HAP-1 (cell line): ENCODE data around the gene TTC32.

Source experiments
- DNase-seq, 2 experiments: peaks; one replicate each; pipeline ENCODE4 v3.0.0-alpha.2; 2016 to 2020; ENCODE audit warnings: low spot score in 2 of 2
- H3K27me3 ChIP-seq: fragments of 250-450 bp; sonication (Bioruptor Pico); 2 replicates; pipeline ENCODE4 v1.5.1; 2020; ENCODE audit warnings: low read depth, mild to moderate bottlenecking, moderate library complexity
- H3K36me3 ChIP-seq: fragments of 250-450 bp; sonication (Bioruptor Pico); replicated peaks from 2 replicates; pipeline ENCODE4 v1.5.1; 2020; ENCODE audit warnings: mild to moderate bottlenecking
- H3K4me1 ChIP-seq: fragments of 250-450 bp; sonication (Bioruptor Pico); 2 replicates; pipeline ENCODE4 v1.5.1; 2020; ENCODE audit warnings: mild to moderate bottlenecking
- H3K4me3 ChIP-seq: fragments of 250-450 bp; sonication (Bioruptor Pico); 2 replicates; pipeline ENCODE4 v1.5.1; 2020; ENCODE audit warnings: mild to moderate bottlenecking, moderate library complexity
- H3K9me3 ChIP-seq: fragments of 250-450 bp; sonication (Bioruptor Pico); 2 replicates; pipeline ENCODE4 v1.5.1; 2020; ENCODE audit warnings: mild to moderate bottlenecking, moderate library complexity
- in situ Hi-C: fragments of 300-500 bp; cut with MboI; formaldehyde crosslinking; loops from 3 replicates; pipeline ENCODE4 v1.14.3; 2020; ENCODE audit warnings: low sequenced_read_pairs, inconsistent platforms, mixed read lengths

Gene TTC32

DNA sequence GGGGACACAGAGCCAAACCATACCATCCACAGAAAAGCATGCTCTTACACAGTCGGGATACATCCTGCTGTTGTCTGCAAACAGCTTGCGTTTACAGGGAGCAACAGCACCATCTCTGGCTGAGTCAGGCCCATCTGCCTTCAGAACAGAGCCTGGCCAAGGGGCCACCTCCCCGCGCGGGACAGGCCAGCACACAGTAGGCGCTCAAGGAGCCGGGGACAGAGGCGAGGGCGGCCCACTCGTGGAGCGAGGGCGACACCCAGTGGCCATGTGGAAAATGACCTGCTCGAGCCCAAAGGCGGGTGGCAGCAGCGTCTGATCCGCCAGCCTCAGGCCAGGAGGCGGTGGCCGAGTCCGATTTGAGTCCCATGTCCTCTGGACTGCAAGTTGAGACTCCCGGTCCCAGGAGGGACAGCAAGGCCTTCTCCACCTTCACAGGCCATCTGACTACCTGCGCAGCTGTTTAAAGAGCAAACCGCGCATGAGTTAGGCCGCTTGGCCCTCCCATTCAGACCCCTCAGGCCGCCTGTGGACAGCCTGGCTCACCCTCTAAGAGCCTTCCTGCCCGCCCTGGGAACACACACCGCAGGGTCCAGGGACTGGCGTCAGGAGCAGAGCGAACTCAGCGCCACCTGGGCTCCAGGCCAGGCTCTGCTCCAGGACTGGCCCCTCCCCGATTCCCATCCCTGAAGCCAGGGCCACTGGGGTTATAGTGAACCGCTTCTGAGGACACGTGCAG is 38.3 kb downstream of the TTC32 start:
- H3K36me3 ChIP-seq, result no peaks in the 10 kb centered on the region

DNA sequence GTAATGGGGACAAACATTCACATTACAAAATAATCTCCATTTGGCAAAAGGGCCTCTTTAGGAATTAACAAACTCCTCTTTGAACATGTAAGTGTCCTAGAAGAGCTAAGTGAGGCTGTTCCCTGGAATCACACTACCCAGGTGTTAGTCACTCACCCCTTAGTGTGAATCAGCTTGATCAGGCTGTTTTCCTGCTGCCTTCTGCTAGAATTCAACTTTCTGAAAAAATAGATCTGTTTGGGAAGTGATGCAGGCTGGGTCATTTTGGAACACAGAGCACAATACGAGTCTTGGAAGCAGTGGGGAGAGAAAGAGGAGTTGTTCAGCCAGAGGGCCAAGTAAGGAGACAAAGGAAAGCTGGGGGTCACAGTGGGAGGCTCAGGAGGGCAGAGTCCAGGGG is 40.0 kb downstream of the TTC32 start:
- H3K4me1 ChIP-seq, result no peaks in the 10 kb centered on the region
- in situ Hi-C loops, result loop anchor here (10.0 to 25.0 kb wide), 4 partner anchors 177 to 1427 kb away; no protein-coding TSS in a partner anchor
- peaks cover 14% of the 10 kb centered on the region for H3K27me3 ChIP-seq
- no peak for DNase-seq
- H3K4me3 ChIP-seq, result no peak overlapping the region
- no peaks in the 10 kb centered on the region for H3K9me3 ChIP-seq
- H3K36me3 ChIP-seq, result no peaks in the 10 kb centered on the region

More for the DNA sequence above, 38.3 kb downstream of the TTC32 start:
- Histone ChIP-seq H3K27me3 (no peaks in the 10 kb centered on the region), H3K9me3 (no peaks in the 10 kb centered on the region), H3K4me1 (no peaks in the 10 kb centered on the region), H3K4me3 (no peak overlapping the region)
- in situ Hi-C loops, result loop anchor here (10.0 to 25.0 kb wide), 4 partner anchors 179 to 1429 kb away; no protein-coding TSS in a partner anchor
- peak; percentile 33 to 79 for DNase-seq

DNA sequence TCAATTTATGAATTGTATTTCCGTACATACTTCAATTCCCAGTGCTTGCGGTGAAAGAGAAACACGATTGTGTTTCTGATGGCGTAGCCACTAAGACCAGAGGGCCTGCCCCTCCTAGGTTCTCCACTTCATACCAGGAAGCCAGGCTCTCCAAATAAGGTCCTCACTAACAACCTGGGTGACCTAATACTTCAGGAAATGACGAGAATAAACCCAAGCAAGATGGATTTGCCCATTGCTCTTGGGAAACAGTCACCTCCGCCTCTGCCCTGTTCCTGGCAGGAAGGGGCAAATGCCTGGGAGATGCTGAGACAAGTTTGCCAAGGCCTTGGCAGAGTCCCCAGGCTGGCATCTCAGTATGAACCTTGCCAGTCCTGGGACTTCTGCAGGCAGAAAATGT is 41.8 kb downstream of the TTC32 start:
- no peak overlapping the region for H3K4me3 ChIP-seq
- no peak for DNase-seq
- H3K27me3 ChIP-seq, result peaks cover 15% of the 10 kb centered on the region
- no peaks in the 10 kb centered on the region for H3K9me3 ChIP-seq
- in situ Hi-C loops, result loop anchor here (10.0 to 25.0 kb wide), 4 partner anchors 175 to 1425 kb away; no protein-coding TSS in a partner anchor
- no peaks in the 10 kb centered on the region for H3K36me3 ChIP-seq
- no peaks in the 10 kb centered on the region for H3K4me1 ChIP-seq

DNA sequence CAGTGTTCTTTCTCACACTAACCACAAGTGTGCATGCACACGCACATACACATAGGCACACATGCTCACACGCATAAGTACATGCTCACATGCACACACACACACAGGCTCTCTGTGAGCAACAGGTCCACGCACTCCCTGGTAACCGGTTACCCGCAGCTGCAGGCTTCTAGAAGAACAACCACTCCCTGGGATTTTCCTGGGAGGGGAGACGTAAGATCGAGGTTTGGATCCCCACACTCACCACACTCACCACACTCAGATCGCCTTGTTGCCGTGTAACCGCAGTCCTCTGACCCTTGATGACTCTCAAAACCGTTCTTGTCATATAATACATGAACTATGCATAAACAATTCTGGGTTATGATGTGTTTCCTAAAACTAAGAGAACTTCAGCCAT is 42.2 kb downstream of the TTC32 start:
- DNase-seq, result no peak

DNA sequence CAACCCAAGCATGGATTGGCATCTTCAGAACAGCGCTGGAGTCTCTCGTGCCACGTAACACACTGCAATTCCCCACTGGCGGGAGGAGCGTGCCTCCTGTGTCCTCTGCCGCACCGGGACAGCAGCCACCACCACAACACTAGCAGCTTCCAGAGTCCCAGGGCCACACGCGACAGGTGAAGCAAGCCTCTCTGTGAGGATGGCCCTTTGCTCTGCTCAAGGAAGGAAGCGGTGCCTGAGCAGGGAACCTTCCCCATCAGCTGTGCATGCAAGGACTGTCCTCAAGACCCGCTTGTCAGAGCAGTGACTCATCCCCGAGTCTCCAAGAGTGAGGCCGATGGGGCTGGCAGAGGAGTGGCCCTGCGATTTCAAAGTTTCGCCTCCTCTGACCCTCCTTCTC is 44.0 kb downstream of the TTC32 start:
- in situ Hi-C loops, result loop anchor here (25.0 kb wide), 2 partner anchors 1096 to 1346 kb away; no protein-coding TSS in a partner anchor
- Histone ChIP-seq H3K4me1 (no peaks in the 10 kb centered on the region), H3K27me3 (peaks cover 15% of the 10 kb centered on the region), H3K9me3 (no peaks in the 10 kb centered on the region), H3K4me3 (no peak overlapping the region), H3K36me3 (no peaks in the 10 kb centered on the region)
- DNase-seq, result no peak

More for the DNA sequence above, 42.2 kb downstream of the TTC32 start:
- Histone ChIP-seq H3K9me3 (no peaks in the 10 kb centered on the region), H3K36me3 (no peaks in the 10 kb centered on the region), H3K4me1 (no peaks in the 10 kb centered on the region), H3K27me3 (peaks cover 15% of the 10 kb centered on the region), H3K4me3 (no peak overlapping the region)
- in situ Hi-C loops, result loop anchor here (25.0 kb wide), 2 partner anchors 1097 to 1347 kb away; no protein-coding TSS in a partner anchor

DNA sequence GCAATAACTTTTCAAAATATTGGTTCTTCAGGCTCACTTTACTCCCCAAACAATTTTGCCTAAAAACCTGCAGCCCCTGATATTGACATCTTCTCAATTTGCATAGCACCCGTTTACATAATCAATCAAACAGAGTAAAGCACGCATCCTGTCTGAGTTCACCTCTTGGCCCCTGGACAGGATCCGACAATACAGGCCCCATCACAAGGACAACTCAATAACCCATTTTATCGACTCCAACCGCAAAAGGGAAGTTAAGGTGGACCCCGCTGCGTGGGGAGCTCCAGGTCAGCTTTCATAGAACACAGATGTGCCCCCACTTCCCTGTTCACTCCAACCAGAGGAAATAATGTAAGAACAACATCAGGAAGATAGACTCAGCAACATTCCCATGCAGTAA is 44.7 kb downstream of the TTC32 start:
- Histone ChIP-seq H3K9me3 (no peaks in the 10 kb centered on the region), H3K36me3 (no peaks in the 10 kb centered on the region), H3K4me1 (no peaks in the 10 kb centered on the region), H3K4me3 (no peak overlapping the region), H3K27me3 (peaks cover 15% of the 10 kb centered on the region)
- DNase-seq, result no peak
- in situ Hi-C loops, result loop anchor here (25.0 kb wide), 2 partner anchors 1095 to 1345 kb away; no protein-coding TSS in a partner anchor

DNA sequence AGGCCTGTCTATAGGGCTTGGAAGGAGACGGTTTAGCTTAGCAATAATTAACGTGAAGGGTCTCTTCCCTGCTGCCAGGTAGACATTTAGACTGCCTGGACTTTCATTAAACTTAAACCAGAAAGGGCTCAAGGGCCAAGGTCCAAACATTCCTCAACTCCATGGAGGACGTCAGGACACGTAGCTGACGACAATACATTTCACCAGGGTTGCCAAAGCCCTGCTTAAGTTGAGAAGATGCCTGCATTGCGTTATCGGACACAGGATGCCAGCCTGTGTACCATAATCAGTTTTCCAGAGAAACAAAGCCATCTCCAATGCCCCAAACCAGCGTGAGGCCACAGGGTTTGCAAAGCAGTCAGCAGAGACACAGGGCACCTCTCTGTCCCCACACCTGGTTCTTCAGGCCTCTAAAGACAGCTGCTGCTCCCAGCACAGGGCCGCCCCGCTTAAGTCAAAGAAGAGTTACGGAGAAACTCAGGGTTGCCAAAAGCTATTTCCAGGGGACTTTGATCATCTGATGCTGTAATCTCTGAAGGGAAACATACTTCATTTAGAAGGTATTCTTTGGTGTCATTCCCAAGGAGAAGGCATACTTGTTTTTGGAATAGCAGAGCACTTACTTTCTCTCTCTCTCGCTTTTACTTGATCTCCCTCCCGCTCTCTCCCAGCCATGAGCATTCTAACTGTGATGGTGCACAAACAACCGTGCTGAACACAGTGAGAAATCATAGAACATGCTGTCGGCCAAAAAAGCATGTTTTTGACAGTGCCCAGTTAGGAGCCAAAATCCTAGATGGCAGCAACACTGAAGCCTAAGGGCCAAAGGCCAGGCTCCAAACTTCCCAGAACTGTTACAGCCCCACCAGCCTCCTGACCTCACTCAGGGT is 46.0 kb downstream of the TTC32 start:
- in situ Hi-C loops, result loop anchor here (25.0 kb wide), 2 partner anchors 1093 to 1343 kb away; no protein-coding TSS in a partner anchor
- Histone ChIP-seq H3K4me3 (no peak overlapping the region), H3K36me3 (no peaks in the 10 kb centered on the region), H3K27me3 (peaks cover 15% of the 10 kb centered on the region), H3K9me3 (no peaks in the 10 kb centered on the region), H3K4me1 (no peaks in the 10 kb centered on the region)
- DNase-seq, result no peak

DNA sequence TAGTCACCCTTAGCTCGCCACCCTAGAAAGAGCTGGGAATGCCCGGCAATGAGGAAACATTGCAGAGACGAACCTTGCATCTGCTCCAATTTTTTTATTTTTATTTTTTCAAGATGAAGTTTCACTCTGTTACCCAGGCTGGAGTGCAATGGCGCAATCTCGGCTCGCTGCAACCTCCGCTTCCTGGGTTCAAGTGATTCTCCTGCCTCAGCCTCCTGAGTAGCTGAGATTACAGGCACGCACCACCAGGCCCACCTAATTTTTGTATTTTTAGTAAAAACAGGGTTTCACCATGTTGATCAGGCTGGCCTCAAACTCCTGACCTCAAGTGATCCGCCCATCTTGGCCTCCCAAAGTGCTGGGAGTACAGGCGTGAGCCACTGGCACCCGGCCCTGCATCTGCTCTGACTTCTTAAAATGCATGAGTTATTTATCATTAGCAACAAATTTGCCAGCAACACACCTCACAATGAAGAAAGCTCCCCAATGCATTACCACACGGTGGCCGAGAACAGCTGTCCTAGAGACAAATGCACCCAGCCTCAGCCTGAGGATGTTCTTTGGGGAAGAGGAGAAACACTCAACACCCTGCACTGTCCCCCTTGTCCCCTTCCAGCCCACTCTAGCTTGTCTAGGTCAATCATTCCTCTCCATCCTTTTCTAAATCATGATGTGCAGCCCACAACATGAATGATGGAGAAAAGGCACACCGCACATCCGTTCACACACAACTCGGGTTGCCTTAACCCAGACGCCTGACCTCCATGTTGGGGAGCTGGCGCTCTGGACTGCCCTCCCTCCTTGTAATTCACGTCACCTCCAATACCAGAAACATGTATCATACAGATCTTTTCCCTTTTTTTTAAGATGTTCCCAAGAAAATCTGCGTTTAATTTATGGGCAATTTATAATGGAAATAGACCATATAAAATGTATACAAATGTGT is 46.9 kb downstream of the TTC32 start:
- Histone ChIP-seq H3K4me1 (no peaks in the 10 kb centered on the region), H3K36me3 (no peaks in the 10 kb centered on the region), H3K9me3 (no peaks in the 10 kb centered on the region), H3K27me3 (peaks cover 15% of the 10 kb centered on the region), H3K4me3 (no peak overlapping the region)
- no peak for DNase-seq
- in situ Hi-C loops, result loop anchor here (25.0 kb wide), 2 partner anchors 1093 to 1343 kb away; no protein-coding TSS in a partner anchor

DNA sequence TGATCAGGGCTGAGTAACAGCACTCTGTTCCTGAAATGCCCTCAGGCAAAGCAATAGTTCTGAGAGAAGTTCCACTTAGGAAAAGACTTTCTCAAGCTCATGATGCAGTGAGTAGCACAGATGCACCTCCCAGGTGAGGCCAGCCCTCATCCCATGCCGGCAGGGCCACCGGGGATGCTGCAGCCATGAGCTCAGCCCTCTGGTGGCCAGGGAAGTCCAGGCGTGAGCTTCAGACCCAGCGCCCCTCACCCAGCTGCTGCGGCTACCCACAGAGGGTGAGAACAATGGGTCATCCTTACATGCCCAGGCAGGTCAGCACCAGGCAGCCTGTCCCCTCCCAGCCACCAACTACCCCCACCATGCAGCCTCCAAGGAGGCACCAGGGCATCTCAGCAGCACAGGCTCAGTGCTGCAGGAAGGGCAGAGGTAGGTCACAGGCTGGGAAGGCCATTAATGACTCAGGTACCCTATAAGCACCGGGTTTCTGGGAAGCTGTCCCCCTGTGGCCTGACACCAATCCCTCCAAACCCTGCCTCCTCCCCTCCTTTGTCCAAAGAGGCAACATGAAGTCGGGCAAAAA is 50.6 kb downstream of the TTC32 start:
- Histone ChIP-seq H3K27me3 (no peaks in the 10 kb centered on the region), H3K36me3 (no peaks in the 10 kb centered on the region), H3K4me3 (no peak overlapping the region), H3K9me3 (no peaks in the 10 kb centered on the region), H3K4me1 (no peaks in the 10 kb centered on the region)
- in situ Hi-C loops, result loop anchor here (25.0 kb wide), 2 partner anchors 1089 to 1339 kb away; no protein-coding TSS in a partner anchor
- no peak for DNase-seq

DNA sequence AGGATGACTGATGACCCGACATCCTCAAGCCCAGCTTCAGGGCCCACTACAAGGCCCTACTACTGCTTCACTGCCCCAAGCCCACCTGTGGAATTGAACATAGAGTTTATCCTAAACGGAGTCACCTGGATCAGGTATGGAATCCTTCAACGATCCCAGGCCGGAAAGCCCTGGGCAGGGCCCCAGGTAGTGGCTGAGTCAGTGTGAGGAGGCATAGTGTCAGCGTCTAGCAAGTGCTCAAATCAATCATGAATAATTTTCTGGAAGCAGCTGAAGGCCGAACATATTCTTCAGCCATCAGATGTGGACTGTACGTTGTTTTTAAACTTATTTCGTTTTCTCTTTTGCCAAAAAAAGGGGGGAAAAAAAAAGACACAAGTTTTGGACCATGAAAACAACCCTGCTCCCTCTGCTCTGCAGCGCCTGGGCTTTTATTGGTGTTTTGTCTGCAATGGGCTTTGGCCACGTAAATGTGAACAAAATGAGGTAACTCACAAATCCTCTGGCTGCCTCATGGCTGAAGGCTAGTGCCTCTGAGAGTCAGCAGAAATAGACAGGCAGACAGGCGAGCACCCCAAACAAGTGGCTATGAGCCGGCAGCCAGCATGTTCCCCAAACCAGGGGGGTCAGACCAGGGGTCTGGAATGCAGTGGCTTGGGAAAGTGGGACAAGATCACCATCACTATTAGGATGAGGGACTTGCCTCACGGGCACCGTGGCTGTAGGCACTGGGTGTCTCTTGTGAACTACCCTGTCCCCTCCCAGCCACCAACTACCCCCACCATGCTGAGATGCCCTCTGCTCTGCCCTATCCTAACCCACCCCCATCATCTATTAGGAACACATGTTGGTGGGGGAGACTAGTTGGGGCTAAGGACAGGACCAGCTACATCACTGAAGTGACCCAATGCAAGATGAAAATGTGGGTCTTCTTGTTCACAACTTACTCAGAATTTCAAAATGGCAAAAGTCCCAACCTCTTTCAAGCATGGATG is 51.4 kb downstream of the TTC32 start:
- no peak for DNase-seq
- no peaks in the 10 kb centered on the region for H3K27me3 ChIP-seq
- no peak overlapping the region for H3K4me3 ChIP-seq
- in situ Hi-C loops, result loop anchor here (25.0 kb wide), 2 partner anchors 1088 to 1338 kb away; no protein-coding TSS in a partner anchor
- no peaks in the 10 kb centered on the region for H3K36me3 ChIP-seq
- no peaks in the 10 kb centered on the region for H3K9me3 ChIP-seq
- no peaks in the 10 kb centered on the region for H3K4me1 ChIP-seq

DNA sequence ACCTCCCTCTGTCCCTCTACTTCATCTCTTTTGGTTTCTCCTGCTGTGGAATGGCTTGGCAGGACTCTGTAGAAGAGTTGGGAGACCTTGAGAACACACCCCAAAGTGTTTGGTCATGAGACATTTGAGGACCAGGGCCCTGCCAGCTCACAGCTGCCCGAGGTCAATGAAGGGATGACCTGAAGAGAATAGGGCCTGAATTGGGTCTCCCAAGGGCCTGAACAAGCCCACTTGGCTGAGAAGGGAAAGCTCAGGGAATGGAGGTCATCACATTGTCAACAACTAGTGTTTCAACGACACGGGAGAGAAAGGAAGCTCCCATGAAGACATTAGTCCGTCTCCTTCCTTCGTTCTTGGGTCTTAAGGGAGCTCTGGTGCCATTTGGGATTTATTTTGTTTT is 52.8 kb downstream of the TTC32 start:
- Histone ChIP-seq H3K36me3 (no peaks in the 10 kb centered on the region), H3K4me1 (no peaks in the 10 kb centered on the region), H3K4me3 (no peak overlapping the region), H3K27me3 (no peaks in the 10 kb centered on the region), H3K9me3 (no peaks in the 10 kb centered on the region)
- in situ Hi-C loops, result no loop called here
- DNase-seq, result no peak
